WTC11 (cell line): Measurements from ENCODE around the gene IDH3B. TPM values are rescaled to one million over a fixed set of nuclear protein-coding genes. Genes with fewer than 3 reads are reported as not detected.

Experiments used
- ATAC-seq: fragments of 200-7000 bp; cut with Tn5 transposase; 2 replicates; pipeline ENCODE4 v1.10.0; 2021; ENCODE audit warnings: mild to moderate bottlenecking, moderate library complexity
- CTCF ChIA-PET: fragments of 300-600 bp; sonication (Branson Sonifier 250); formaldehyde crosslinking; loops from one replicate; lab custom pipeline; 2021; ENCODE audit warnings: antibody characterized with exemption; lab: Charles Lee
- POLR2A ChIA-PET: fragments of 350-600 bp; sonication (Branson Sonifier 250); formaldehyde crosslinking; loops from one replicate; lab custom pipeline; 2021; ENCODE audit warnings: antibody characterized with exemption; lab: Charles Lee
- DNase-seq: peaks from one replicate; pipeline ENCODE4 v3.0.0; 2021; ENCODE audit warnings: low spot score
- H3K27ac Mint-ChIP-seq: 2 replicates; pipeline ENCODE4 v1.8.0; 2021; ENCODE audit warnings: mixed read lengths
- H3K27me3 Mint-ChIP-seq: 2 replicates; pipeline ENCODE4 v1.8.0; 2021; ENCODE audit warnings: low read depth, mild to moderate bottlenecking, moderate library complexity, mixed read lengths
- H3K36me3 Mint-ChIP-seq: 2 replicates; pipeline ENCODE4 v1.8.0; 2021; ENCODE audit warnings: mixed read lengths
- H3K4me1 Mint-ChIP-seq: 2 replicates; pipeline ENCODE4 v1.8.0; 2022; ENCODE audit warnings: mixed read lengths
- H3K4me3 Mint-ChIP-seq: 2 replicates; pipeline ENCODE4 v1.8.0; 2021; ENCODE audit warnings: mild to moderate bottlenecking, moderate library complexity, mixed read lengths
- H3K9me3 Mint-ChIP-seq: 2 replicates; pipeline ENCODE4 v1.8.0; 2021; ENCODE audit warnings: mixed read lengths
- ATF1 ChIP-seq: sonication (generic); formaldehyde crosslinking; IDR thresholded peaks from 2 replicates; pipeline ENCODE4 v1.8.1; 2023; ENCODE audit warnings: mild to moderate bottlenecking, moderate library complexity, missing genetic modification reagents
- CDX4 ChIP-seq: fragments of 250-450 bp; sonication (Bioruptor Pico); IDR thresholded peaks from 2 replicates; pipeline ENCODE4 v1.9.0; 2021; ENCODE audit warnings: moderate library complexity, mild to moderate bottlenecking, inconsistent platforms, borderline replicate concordance
- E2F1 ChIP-seq: sonication (generic); formaldehyde crosslinking; IDR thresholded peaks from 2 replicates; pipeline ENCODE4 v1.8.0; 2022; ENCODE audit warnings: mild to moderate bottlenecking, missing genetic modification reagents
- E2F5 ChIP-seq: sonication (generic); formaldehyde crosslinking; IDR thresholded peaks from 2 replicates; pipeline ENCODE4 v1.8.1; 2022; ENCODE audit warnings: mild to moderate bottlenecking, moderate library complexity, missing genetic modification reagents
- ESRRA ChIP-seq: sonication (generic); formaldehyde crosslinking; IDR thresholded peaks from 2 replicates; pipeline ENCODE4 v1.8.1; 2022; ENCODE audit warnings: mild to moderate bottlenecking, missing genetic modification reagents, borderline replicate concordance
- GABPB1 ChIP-seq: sonication (generic); formaldehyde crosslinking; IDR thresholded peaks from 2 replicates; pipeline ENCODE4 v1.8.1; 2023; ENCODE audit warnings: mild to moderate bottlenecking, missing genetic modification reagents
- GTF2I ChIP-seq: fragments of 250-450 bp; sonication (Bioruptor Pico); conservative IDR thresholded peaks from 2 replicates; pipeline ENCODE4 v1.4.0; 2021; ENCODE audit warnings: mild to moderate bottlenecking
- MLX ChIP-seq: sonication (generic); formaldehyde crosslinking; IDR thresholded peaks from 2 replicates; pipeline ENCODE4 v1.8.1; 2023; ENCODE audit warnings: mild to moderate bottlenecking, missing genetic modification reagents, moderate library complexity
- NFYB ChIP-seq: sonication (generic); formaldehyde crosslinking; conservative IDR thresholded peaks from 2 replicates; pipeline ENCODE4 v1.8.0; 2022; ENCODE audit warnings: low read depth, missing genetic modification reagents
- RORB ChIP-seq: fragments of 250-450 bp; sonication (Bioruptor Pico); IDR thresholded peaks from 2 replicates; pipeline ENCODE4 v1.9.0; 2021; ENCODE audit warnings: mild to moderate bottlenecking
- SOX15 ChIP-seq: fragments of 250-450 bp; sonication (Bioruptor Pico); IDR thresholded peaks from 2 replicates; pipeline ENCODE4 v1.9.0; 2021; ENCODE audit warnings: mild to moderate bottlenecking
- SP1 ChIP-seq: sonication (generic); formaldehyde crosslinking; conservative IDR thresholded peaks from 2 replicates; pipeline ENCODE4 v1.8.1; 2022; ENCODE audit warnings: missing genetic modification reagents
- ZBTB21 ChIP-seq: sonication (generic); formaldehyde crosslinking; IDR thresholded peaks from 2 replicates; pipeline ENCODE4 v1.8.1; 2023; ENCODE audit warnings: mild to moderate bottlenecking, missing genetic modification reagents, borderline replicate concordance
- ZBTB43 ChIP-seq: sonication (generic); formaldehyde crosslinking; IDR thresholded peaks from 2 replicates; pipeline ENCODE4 v1.8.1; 2023; ENCODE audit warnings: mild to moderate bottlenecking, missing genetic modification reagents
- ZNF219 ChIP-seq: sonication (generic); formaldehyde crosslinking; IDR thresholded peaks from 2 replicates; pipeline ENCODE4 v1.8.0; 2023; ENCODE audit warnings: missing genetic modification reagents, mild to moderate bottlenecking, borderline replicate concordance
- ZNF232 ChIP-seq: sonication (generic); formaldehyde crosslinking; IDR thresholded peaks from 2 replicates; pipeline ENCODE4 v1.8.0; 2022; ENCODE audit warnings: mild to moderate bottlenecking, missing genetic modification reagents
- ZNF396 ChIP-seq: fragments of 250-450 bp; sonication (Bioruptor Pico); IDR thresholded peaks from 2 replicates; pipeline ENCODE4 v1.8.0; 2021; ENCODE audit warnings: mild to moderate bottlenecking, moderate library complexity, borderline replicate concordance
- ZNF425 ChIP-seq: fragments of 250-450 bp; sonication (Bioruptor Pico); conservative IDR thresholded peaks from 2 replicates; pipeline ENCODE4 v1.9.0; 2021; ENCODE audit warnings: mild to moderate bottlenecking
- total RNA-seq: library from RNA; stranded (reverse); gene quantifications from 3 replicates; pipeline ENCODE4 v1.2.3, GENCODE V29; 2021

The IDH3B gene
- total RNA-seq, 1 experiment from 2014 or later, result 136 TPM

GRCh38 chr20:2656471-2657117, 7.4 kb downstream of the IDH3B start:
- no peak for DNase-seq
- H3K36me3 Mint-ChIP-seq, result peaks cover 86% of the 10 kb centered on the region
- CTCF ChIA-PET, result no interaction called here
- H3K4me1 Mint-ChIP-seq, result peaks cover 19% of the 10 kb centered on the region
- no peaks in the 10 kb centered on the region for H3K9me3 Mint-ChIP-seq
- peak overlapping the region; percentile 78 for H3K27ac Mint-ChIP-seq
- no peak for TF ChIP-seq NFYB (CRISPR knock-in tag)
- TF ChIP-seq ZNF219 (CRISPR knock-in tag), result no peak
- no peak for TF ChIP-seq SOX15
- TF ChIP-seq ESRRA (CRISPR knock-in tag), result no peak
- TF ChIP-seq ZNF425 (CRISPR knock-in tag), result no peak
- TF ChIP-seq E2F5 (CRISPR knock-in tag), result no peak
- no peak for TF ChIP-seq CDX4 (CRISPR knock-in tag)
- no peak for TF ChIP-seq ZNF232 (CRISPR knock-in tag)
- TF ChIP-seq GABPB1 (CRISPR knock-in tag), result no peak
- no peak for TF ChIP-seq E2F1 (CRISPR knock-in tag)
- TF ChIP-seq MLX (CRISPR knock-in tag), result no peak
- TF ChIP-seq ZBTB21 (CRISPR knock-in tag), result no peak
- no peak for TF ChIP-seq ATF1 (CRISPR knock-in tag)
- TF ChIP-seq ZNF396, result no peak
- TF ChIP-seq RORB (CRISPR knock-in tag), result no peak
- TF ChIP-seq ZBTB43 (CRISPR knock-in tag), result no peak
- no peak for TF ChIP-seq SP1 (CRISPR knock-in tag)
- no peak for TF ChIP-seq GTF2I (CRISPR knock-in tag)
- H3K4me3 Mint-ChIP-seq, result no peak overlapping the region
- no peak for ATAC-seq
- no peaks in the 10 kb centered on the region for H3K27me3 Mint-ChIP-seq
- POLR2A ChIA-PET, result no interaction called here
